ENCODE results near the gene CDH12.

GRCh38 chr5:22460189-22460588 is 393.0 kb downstream of the CDH12 start:
- TF ChIP-seq CTCF (IDR thresholded peaks at IDR 0.05; ENCODE audit: low read depth, low read length, missing input control) (no peak), YY1 (IDR thresholded peaks at IDR 0.05) (no peak), REST (IDR thresholded peaks at IDR 0.05) (no peak), JUND (IDR thresholded peaks at IDR 0.05) (no peak), FOXA1 (IDR thresholded peaks at IDR 0.05) (no peak), MAX (IDR thresholded peaks at IDR 0.05) (no peak), SP1 (IDR thresholded peaks at IDR 0.05) (no peak)
